Activated T-cell treated with anti-CD3 and anti-CD28 coated beads, Interleukin-2, amount 50 U/mL, for 24 hours (primary cell): ENCODE results near the gene GCNA.
"Not testable (repeated sequence)": the region's sequence is repeated elsewhere in the genome, so short reads cannot be mapped to it uniquely, and the experiment has no call there.

Source experiments
- DNase-seq: peaks from one replicate; pipeline ENCODE4 v3.0.0-alpha.2; 2020
- H3K27ac Mint-ChIP-seq: 2 replicates; pipeline ENCODE4 v1.8.0; 2020; ENCODE audit warnings: mild to moderate bottlenecking, mixed read lengths
- H3K27me3 Mint-ChIP-seq: 2 replicates; pipeline ENCODE4 v1.8.0; 2020; ENCODE audit warnings: mixed read lengths
- H3K36me3 Mint-ChIP-seq: 2 replicates; pipeline ENCODE4 v1.8.0; 2020; ENCODE audit warnings: low read depth, mixed read lengths
- H3K4me1 Mint-ChIP-seq: 2 replicates; pipeline ENCODE4 v1.8.0; 2020; ENCODE audit warnings: low read depth, mixed read lengths
- H3K4me3 Mint-ChIP-seq: 2 replicates; pipeline ENCODE4 v1.8.0; 2020; ENCODE audit warnings: mild to moderate bottlenecking, moderate library complexity, mixed read lengths
- H3K9me3 Mint-ChIP-seq: 2 replicates; pipeline ENCODE4 v1.8.0; 2020; ENCODE audit warnings: mixed read lengths

The GCNA gene

GRCh38 chrX:71543316-71543715 lies 34.9 kb upstream of the GCNA start:
- peak overlapping the region; percentile 93 for H3K27ac Mint-ChIP-seq
- H3K4me1 Mint-ChIP-seq: peaks cover 75% of the 10 kb centered on the region
- peaks cover 92% of the 10 kb centered on the region for H3K36me3 Mint-ChIP-seq
- H3K9me3 Mint-ChIP-seq: no peaks in the 10 kb centered on the region
- peaks cover 45% of the 10 kb centered on the region for H3K27me3 Mint-ChIP-seq
- no peak for DNase-seq
- H3K4me3 Mint-ChIP-seq: peak overlapping the region; percentile 89

DNA sequence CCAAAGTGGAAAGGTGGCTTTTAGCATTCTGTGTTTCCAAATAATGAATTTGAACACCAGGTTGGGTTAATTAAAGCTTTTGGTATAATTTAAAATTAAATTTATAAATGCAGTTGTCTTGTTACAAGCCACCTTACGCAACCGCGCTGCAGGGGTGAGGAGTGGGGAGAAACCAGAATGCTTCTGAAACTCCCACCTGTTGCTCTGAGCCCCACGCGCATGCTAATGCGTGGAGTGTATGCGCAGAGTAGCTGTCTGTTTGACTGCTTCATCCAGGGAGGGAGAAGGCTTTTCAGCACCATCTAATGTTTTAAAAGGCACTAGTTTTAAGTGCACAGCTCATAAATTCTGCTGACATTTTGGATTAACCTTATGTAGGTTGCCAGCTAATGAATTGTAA lies 32.9 kb upstream of the GCNA start:
- Mint-ChIP-seq H3K27ac (peak overlapping the region; percentile 93), H3K4me1 (peaks cover 77% of the 10 kb centered on the region), H3K4me3 (no peak overlapping the region), H3K9me3 (no peaks in the 10 kb centered on the region), H3K27me3 (peaks cover 43% of the 10 kb centered on the region), H3K36me3 (peaks cover 90% of the 10 kb centered on the region)
- no peak for DNase-seq

DNA sequence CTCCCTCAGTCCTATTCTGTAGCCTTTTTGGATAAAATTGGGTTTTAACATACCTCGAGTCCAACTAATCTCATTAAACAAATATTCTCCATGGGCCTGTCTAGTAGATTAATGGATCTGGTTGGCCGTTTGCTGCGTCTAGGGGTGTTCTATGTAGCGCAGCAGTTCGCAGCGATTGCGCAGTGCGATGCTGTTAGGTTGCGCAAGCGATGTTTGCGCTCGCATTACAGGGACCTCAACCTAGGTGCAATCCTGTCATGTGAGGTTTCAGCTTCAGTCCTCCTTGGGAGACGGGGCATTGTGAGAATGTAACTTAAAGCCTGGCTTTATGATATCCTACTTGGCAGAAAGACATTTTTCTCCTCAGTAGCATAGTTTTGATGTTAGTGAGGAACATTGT lies 31.4 kb upstream of the GCNA start:
- peak overlapping the region; percentile 45 for H3K27ac Mint-ChIP-seq
- H3K9me3 Mint-ChIP-seq: no peaks in the 10 kb centered on the region
- DNase-seq: no peak
- peaks cover 45% of the 10 kb centered on the region for H3K27me3 Mint-ChIP-seq
- H3K36me3 Mint-ChIP-seq: peaks cover 91% of the 10 kb centered on the region
- H3K4me1 Mint-ChIP-seq: peaks cover 74% of the 10 kb centered on the region
- no peak overlapping the region for H3K4me3 Mint-ChIP-seq

DNA sequence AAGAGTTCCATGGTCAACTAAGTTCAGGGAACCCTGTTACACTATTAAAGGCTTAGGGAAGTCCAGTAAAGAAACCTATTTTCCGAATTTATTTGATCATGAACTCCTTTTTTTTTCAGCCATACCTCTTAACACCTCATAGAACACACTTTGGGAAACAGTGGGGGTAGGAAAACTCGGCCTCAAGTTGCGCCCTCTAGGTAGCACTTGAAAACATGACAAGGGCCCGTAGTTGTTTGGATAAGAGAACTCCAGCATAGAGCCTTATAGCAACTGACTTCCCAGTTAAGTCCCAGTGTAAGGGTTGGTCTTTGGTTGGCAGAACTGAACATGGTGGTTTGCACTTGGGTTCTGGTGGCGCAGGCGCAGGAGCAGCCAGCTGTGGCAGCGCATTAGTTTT lies 30.9 kb upstream of the GCNA start:
- H3K9me3 Mint-ChIP-seq: no peaks in the 10 kb centered on the region
- DNase-seq: no peak
- peaks cover 41% of the 10 kb centered on the region for H3K27me3 Mint-ChIP-seq
- H3K36me3 Mint-ChIP-seq: peaks cover 90% of the 10 kb centered on the region
- H3K4me1 Mint-ChIP-seq: peaks cover 70% of the 10 kb centered on the region
- H3K27ac Mint-ChIP-seq: peak overlapping the region; percentile 45
- no peak overlapping the region for H3K4me3 Mint-ChIP-seq

DNA sequence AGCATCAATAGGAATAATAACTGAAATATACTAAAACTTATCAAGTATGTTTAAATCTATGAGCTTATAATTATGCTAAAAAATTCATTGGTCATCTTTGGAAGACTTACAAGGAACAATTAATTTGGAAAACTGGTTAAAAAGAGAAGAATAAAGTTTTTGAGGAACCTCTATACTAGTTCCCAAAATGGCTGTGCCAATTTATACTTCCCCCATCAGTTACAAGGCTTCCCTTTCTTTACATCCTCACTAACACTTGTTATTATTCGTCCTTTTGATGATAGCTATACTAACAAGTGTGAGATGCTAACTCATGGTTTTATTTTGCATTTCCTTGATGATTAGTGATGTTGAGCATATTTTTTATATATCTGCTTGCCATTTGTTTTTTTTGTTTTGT lies 28.3 kb upstream of the GCNA start:
- Mint-ChIP-seq H3K9me3 (no peaks in the 10 kb centered on the region), H3K27ac (peak overlapping the region; percentile 82), H3K4me1 (peaks cover 51% of the 10 kb centered on the region), H3K36me3 (peaks cover 89% of the 10 kb centered on the region), H3K27me3 (peaks cover 26% of the 10 kb centered on the region), H3K4me3 (no peak overlapping the region)
- DNase-seq: no peak

- no peak overlapping the region for H3K4me3 Mint-ChIP-seq
- H3K27me3 Mint-ChIP-seq: peaks cover 28% of the 10 kb centered on the region
These were observed 27.7 kb upstream of the GCNA start for GRCh38 chrX:71550578-71550977.

DNA sequence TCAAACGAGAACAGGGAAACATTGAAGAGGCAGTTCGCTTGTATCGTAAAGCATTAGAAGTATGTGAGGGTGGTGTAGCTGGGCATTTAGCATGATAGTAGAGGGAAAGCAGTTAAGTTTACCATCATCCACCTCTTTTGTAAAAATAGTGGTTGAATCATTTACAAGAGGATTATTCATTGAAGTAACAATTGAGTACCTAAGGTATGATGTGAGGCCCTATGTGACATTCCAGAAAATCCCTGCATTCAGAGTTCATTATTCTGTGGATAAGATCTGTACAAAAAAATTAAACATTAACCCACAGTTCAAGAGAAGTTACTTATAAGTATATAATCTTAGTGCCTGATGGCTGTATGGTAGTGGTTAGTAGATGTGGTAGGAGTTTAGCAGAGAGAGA lies 22.2 kb upstream of the GCNA start:
- peak overlapping the region; percentile 9 for H3K27ac Mint-ChIP-seq
- H3K9me3 Mint-ChIP-seq: no peaks in the 10 kb centered on the region
- peaks cover 90% of the 10 kb centered on the region for H3K36me3 Mint-ChIP-seq
- no peak for DNase-seq
- H3K4me1 Mint-ChIP-seq: peaks cover 13% of the 10 kb centered on the region
- H3K4me3 Mint-ChIP-seq: no peak overlapping the region
- peaks cover 26% of the 10 kb centered on the region for H3K27me3 Mint-ChIP-seq

More at GRCh38 chrX:71550578-71550977, 27.7 kb upstream of the GCNA start:
- Mint-ChIP-seq H3K36me3 (peaks cover 88% of the 10 kb centered on the region), H3K9me3 (no peaks in the 10 kb centered on the region), H3K4me1 (peaks cover 50% of the 10 kb centered on the region), H3K27ac (peak overlapping the region; percentile 82)
- DNase-seq: no peak

- Mint-ChIP-seq H3K9me3 (no peaks in the 10 kb centered on the region), H3K27ac (no peak overlapping the region), H3K4me1 (peaks cover 8% of the 10 kb centered on the region), H3K27me3 (peaks cover 23% of the 10 kb centered on the region), H3K4me3 (no peak overlapping the region), H3K36me3 (peaks cover 93% of the 10 kb centered on the region)
- no peak for DNase-seq
These were observed 19.3 kb upstream of the GCNA start for GRCh38 chrX:71558920-71559319.

GRCh38 chrX:71559773-71560172 lies 18.5 kb upstream of the GCNA start:
- not testable (repeated sequence) for DNase-seq, H3K9me3 Mint-ChIP-seq, H3K4me1 Mint-ChIP-seq, H3K4me3 Mint-ChIP-seq
- Mint-ChIP-seq H3K27ac (peak overlapping the region; percentile 76), H3K27me3 (peaks cover 25% of the 10 kb centered on the region), H3K36me3 (peaks cover 93% of the 10 kb centered on the region)

GRCh38 chrX:71563921-71564320 lies 14.3 kb upstream of the GCNA start:
- Mint-ChIP-seq H3K4me3 (no peak overlapping the region), H3K9me3 (no peaks in the 10 kb centered on the region), H3K4me1 (peaks cover 1% of the 10 kb centered on the region), H3K36me3 (peaks cover 94% of the 10 kb centered on the region), H3K27me3 (peaks cover 30% of the 10 kb centered on the region), H3K27ac (no peak overlapping the region)
- DNase-seq: no peak

DNA sequence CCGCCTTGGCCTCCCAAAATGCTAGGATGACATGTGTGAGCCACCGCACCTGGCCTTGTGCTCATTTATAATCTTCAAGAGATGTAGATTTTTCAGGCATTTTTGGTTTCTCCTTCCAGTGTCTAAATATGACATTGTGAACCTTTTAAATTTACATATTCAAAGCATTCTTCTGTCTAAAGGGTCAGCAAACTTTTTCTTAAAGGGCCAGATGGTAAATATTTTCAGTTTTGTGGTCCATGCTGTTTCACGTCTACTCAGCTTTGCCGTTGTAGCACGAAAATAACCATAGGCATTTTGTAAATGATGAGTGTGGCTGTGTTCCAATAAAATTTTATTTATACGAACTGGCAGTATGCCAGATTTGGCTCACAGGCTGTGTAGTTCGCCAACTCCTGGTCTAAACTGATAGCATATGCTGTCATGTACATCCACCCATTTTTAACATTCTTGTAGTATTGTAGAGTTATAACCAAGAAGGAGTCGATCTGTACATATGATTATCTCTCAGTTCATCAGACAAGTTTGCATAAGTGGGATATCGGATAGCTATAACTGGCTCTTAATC lies 12.7 kb upstream of the GCNA start:
- Mint-ChIP-seq H3K36me3 (peaks cover 91% of the 10 kb centered on the region), H3K4me3 (no peak overlapping the region), H3K9me3 (no peaks in the 10 kb centered on the region), H3K4me1 (peaks cover 3% of the 10 kb centered on the region), H3K27me3 (peaks cover 32% of the 10 kb centered on the region), H3K27ac (peak overlapping the region; percentile 47)
- DNase-seq: no peak

DNA sequence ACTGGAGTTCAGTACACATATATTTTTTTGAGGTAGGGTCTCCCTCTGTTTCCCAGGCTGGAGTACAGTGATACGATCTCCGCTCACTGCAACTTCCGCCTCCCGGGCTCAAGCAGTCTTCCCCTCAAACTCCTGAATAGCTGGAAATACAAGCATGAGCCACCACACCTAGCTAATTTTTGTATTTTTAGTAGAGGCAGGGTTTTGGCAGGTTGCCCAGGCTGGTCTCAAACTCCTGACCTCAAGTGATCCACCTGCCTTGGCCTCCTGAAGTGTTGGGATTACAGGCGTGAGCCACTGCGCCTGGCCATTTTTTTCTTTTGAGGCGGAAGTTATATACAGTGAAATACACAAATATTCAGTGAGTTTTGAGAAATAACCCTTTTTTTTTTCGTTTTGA lies 6.8 kb upstream of the GCNA start:
- peaks cover 28% of the 10 kb centered on the region for H3K27me3 Mint-ChIP-seq
- H3K4me3 Mint-ChIP-seq, H3K4me1 Mint-ChIP-seq, H3K9me3 Mint-ChIP-seq, DNase-seq: not testable (repeated sequence)
- peaks cover 88% of the 10 kb centered on the region for H3K36me3 Mint-ChIP-seq
- peak overlapping the region; percentile 55 for H3K27ac Mint-ChIP-seq

GRCh38 chrX:71573590-71573989 lies 4.6 kb upstream of the GCNA start:
- Mint-ChIP-seq H3K9me3 (no peaks in the 10 kb centered on the region), H3K27ac (peak overlapping the region; percentile 13), H3K36me3 (peaks cover 87% of the 10 kb centered on the region), H3K4me3 (no peak overlapping the region), H3K4me1 (peaks cover 6% of the 10 kb centered on the region), H3K27me3 (peaks cover 25% of the 10 kb centered on the region)
- no peak for DNase-seq

DNA sequence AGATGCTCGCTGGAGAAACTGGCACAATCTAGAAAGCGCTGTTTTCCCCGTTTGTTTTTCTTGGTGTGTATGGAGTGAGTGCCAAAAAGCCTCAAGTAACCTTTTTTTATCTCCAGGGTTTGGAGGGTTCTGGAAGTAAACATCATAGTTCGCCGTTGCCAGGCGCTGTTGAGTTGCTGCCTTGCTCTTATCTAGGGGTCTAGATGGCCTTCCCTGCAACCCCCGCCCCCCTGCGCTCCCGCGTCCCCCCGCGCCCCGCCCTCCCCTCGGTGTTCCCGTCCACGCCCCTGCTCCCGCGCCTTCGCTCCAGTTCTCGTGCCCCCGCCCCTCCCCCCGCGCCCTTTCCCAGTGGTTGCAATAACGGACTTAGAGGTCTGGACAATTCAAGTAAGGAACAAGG lies 555 bp upstream of the GCNA start:
- Mint-ChIP-seq H3K27ac (peak overlapping the region; percentile 59), H3K36me3 (peaks cover 76% of the 10 kb centered on the region), H3K27me3 (peaks cover 14% of the 10 kb centered on the region), H3K4me1 (peaks cover 6% of the 10 kb centered on the region), H3K4me3 (no peak overlapping the region), H3K9me3 (no peaks in the 10 kb centered on the region)
- DNase-seq: no peak

GRCh38 chrX:71579136-71579989 lies 1.1 kb downstream of the GCNA start:
- no peak for DNase-seq
- Mint-ChIP-seq H3K4me3 (no peak overlapping the region), H3K27me3 (peaks cover 6% of the 10 kb centered on the region), H3K27ac (peak overlapping the region; percentile 59), H3K4me1 (peaks cover 7% of the 10 kb centered on the region), H3K36me3 (peaks cover 64% of the 10 kb centered on the region), H3K9me3 (no peaks in the 10 kb centered on the region)
